Neural crest cell (in vitro differentiated cells): Measurements from ENCODE around the gene CARMIL1. TPM values are rescaled to one million over a fixed set of nuclear protein-coding genes. Genes with fewer than 3 reads are reported as not detected.

Source experiments
- DNase-seq: peaks from one replicate; pipeline ENCODE4 v3.0.0; 2021; ENCODE audit warnings: low read depth, mixed read lengths, low spot score
- H3K27ac Mint-ChIP-seq: one replicate; pipeline ENCODE4 v1.8.0; 2021; ENCODE audit warnings: mild to moderate bottlenecking, mixed read lengths; ENCODE audit not compliant: unreplicated experiment
- H3K27me3 Mint-ChIP-seq: 2 replicates; pipeline ENCODE4 v1.8.0; 2021; ENCODE audit warnings: low read depth, mild to moderate bottlenecking, mixed read lengths
- H3K36me3 Mint-ChIP-seq: 2 replicates; pipeline ENCODE4 v1.8.0; 2021; ENCODE audit warnings: low read depth, mild to moderate bottlenecking, mixed read lengths
- H3K4me1 Mint-ChIP-seq: 2 replicates; pipeline ENCODE4 v1.8.0; 2021; ENCODE audit warnings: mixed read lengths
- H3K4me3 Mint-ChIP-seq: one replicate; pipeline ENCODE4 v1.8.0; 2021; ENCODE audit warnings: mild to moderate bottlenecking, mixed read lengths
- H3K9me3 Mint-ChIP-seq: 2 replicates; pipeline ENCODE4 v1.8.0; 2021; ENCODE audit warnings: mixed read lengths
- CTCF ChIP-seq: fragments of 200-600 bp; sonication (generic); conservative IDR thresholded peaks from 2 replicates; pipeline ENCODE4 v1.5.0; 2021; ENCODE audit warnings: antibody characterized with exemption, mild to moderate bottlenecking
- total RNA-seq: library from RNA; stranded (reverse); gene quantifications from 2 replicates; pipeline ENCODE4 v1.2.1, GENCODE V29; 2021

The CARMIL1 gene
- total RNA-seq, 1 donor from 2014 or later: 4.5 TPM

- no peak for TF ChIP-seq CTCF
- Mint-ChIP-seq H3K27ac (no peak overlapping the region), H3K4me1 (peaks cover 9% of the 10 kb centered on the region), H3K9me3 (no peaks in the 10 kb centered on the region), H3K27me3 (peaks cover 34% of the 10 kb centered on the region), H3K36me3 (no peaks in the 10 kb centered on the region), H3K4me3 (no peak overlapping the region)
- no peak for DNase-seq
These were observed 361.3 kb downstream of the CARMIL1 start for GRCh38 chr6:25640446-25640845.

DNA sequence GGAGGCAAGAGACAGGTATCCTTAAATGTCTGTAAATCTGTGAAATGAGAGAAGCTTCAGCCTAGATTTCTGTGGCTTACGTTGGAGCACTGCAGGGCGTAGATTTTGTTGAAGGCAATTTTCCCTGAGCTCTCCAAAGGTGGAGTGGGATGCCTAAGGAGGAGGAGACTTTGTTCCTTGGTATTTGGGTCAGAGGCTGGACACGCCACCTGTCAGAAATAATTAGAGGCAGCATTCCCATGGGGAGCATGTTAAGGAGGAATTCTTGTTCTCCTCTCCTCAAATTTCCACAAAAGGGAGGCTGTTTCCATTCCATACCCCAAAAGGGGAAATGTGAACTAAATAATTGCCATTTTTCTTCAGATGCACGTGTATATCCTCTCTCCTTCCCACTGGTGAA is 361.7 kb downstream of the CARMIL1 start:
- Mint-ChIP-seq H3K36me3 (no peaks in the 10 kb centered on the region), H3K4me1 (peaks cover 6% of the 10 kb centered on the region), H3K27me3 (peaks cover 39% of the 10 kb centered on the region), H3K9me3 (no peaks in the 10 kb centered on the region), H3K4me3 (no peak overlapping the region), H3K27ac (no peak overlapping the region)
- DNase-seq: no peak
- no peak for TF ChIP-seq CTCF

GRCh38 chr6:25641377-25641776 is 362.2 kb downstream of the CARMIL1 start:
- Mint-ChIP-seq H3K4me3 (no peak overlapping the region), H3K4me1 (peaks cover 5% of the 10 kb centered on the region), H3K27ac (no peak overlapping the region), H3K36me3 (no peaks in the 10 kb centered on the region), H3K9me3 (no peaks in the 10 kb centered on the region), H3K27me3 (peaks cover 44% of the 10 kb centered on the region)
- TF ChIP-seq CTCF: no peak
- no peak for DNase-seq

- Mint-ChIP-seq H3K27ac (no peak overlapping the region), H3K36me3 (no peaks in the 10 kb centered on the region), H3K27me3 (peaks cover 50% of the 10 kb centered on the region), H3K4me3 (no peak overlapping the region), H3K9me3 (no peaks in the 10 kb centered on the region), H3K4me1 (peaks cover 5% of the 10 kb centered on the region)
- DNase-seq: no peak
- TF ChIP-seq CTCF: no peak
These were observed 362.9 kb downstream of the CARMIL1 start for GRCh38 chr6:25641940-25642666.

DNA sequence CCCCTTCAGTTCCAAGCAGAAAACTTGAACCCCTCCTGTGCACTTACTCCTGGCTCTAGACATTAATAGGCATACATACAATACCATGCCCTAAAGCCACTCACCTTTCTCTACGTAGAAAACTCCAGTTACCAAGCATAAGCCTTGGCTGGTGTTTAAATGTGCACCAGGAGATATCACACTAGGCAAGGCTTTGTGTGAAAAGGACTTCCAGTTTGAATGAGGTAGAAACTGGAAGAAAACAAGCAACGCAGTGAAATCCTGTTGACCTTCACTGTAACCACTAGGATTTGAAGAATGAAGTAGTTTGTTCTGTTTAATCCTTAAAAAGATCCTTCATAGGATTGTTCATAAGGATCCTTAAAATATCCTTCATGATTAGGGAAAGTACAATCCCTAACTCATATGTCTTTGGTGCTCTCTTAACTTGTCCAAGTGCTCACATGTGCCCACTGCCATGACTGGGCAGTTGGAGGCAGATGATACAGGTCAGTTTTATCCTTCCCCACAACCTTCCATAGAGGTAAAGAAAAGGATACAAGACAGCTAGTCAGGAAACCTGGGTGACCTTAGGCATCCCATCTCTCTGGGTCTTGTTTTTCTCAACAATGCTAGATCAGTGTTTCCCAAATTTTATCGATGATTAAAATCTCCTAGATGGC is 363.6 kb downstream of the CARMIL1 start:
- no peak for TF ChIP-seq CTCF
- Mint-ChIP-seq H3K4me3 (no peak overlapping the region), H3K36me3 (no peaks in the 10 kb centered on the region), H3K9me3 (no peaks in the 10 kb centered on the region), H3K4me1 (peaks cover 5% of the 10 kb centered on the region), H3K27ac (no peak overlapping the region), H3K27me3 (peaks cover 56% of the 10 kb centered on the region)
- no peak for DNase-seq
